ENCODE measurements around the gene TXNDC17.

DNA sequence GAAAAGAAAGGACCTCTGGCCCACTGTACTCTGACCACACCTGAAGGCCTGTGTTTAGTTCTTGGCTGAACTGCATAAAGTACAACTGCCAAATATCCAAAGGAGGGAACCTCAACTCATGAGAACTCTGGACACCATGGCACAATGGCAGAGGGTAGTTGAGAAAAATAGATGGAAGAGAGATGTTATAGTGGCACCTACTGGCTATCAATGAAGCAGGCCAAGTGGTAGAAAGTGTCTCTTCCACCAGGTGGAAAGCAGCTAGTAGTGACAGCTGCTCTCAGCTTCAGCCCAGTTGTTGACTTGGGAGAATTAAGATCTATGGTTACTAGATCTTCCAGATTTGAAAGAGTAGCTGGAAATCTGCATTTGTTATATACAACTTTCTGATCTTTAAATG is 7.3 kb downstream of the TXNDC17 start:
- TF ChIP-seq, protein P1, sequence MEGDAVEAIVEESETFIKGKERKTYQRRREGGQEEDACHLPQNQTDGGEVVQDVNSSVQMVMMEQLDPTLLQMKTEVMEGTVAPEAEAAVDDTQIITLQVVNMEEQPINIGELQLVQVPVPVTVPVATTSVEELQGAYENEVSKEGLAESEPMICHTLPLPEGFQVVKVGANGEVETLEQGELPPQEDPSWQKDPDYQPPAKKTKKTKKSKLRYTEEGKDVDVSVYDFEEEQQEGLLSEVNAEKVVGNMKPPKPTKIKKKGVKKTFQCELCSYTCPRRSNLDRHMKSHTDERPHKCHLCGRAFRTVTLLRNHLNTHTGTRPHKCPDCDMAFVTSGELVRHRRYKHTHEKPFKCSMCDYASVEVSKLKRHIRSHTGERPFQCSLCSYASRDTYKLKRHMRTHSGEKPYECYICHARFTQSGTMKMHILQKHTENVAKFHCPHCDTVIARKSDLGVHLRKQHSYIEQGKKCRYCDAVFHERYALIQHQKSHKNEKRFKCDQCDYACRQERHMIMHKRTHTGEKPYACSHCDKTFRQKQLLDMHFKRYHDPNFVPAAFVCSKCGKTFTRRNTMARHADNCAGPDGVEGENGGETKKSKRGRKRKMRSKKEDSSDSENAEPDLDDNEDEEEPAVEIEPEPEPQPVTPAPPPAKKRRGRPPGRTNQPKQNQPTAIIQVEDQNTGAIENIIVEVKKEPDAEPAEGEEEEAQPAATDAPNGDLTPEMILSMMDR (IDR thresholded peaks at IDR 0.05; ENCODE audit: insufficient read depth, low read length, poor library complexity, severe bottlenecking) = peak; percentile 29
- no peak for TF ChIP-seq EZH2phosphoT487 (conservative IDR thresholded peaks at IDR 0.05; ENCODE audit: low read length)

Measured in SU-DHL-6 (cell line).